ENCODE measurements around the gene PIP4K2A. TPM values are rescaled to one million over a fixed set of nuclear protein-coding genes. Genes with fewer than 3 reads are reported as not detected.

PIP4K2A gene
- total and polyA plus RNA-seq, 4 donors, result 7.3 to 42.2 (median 27.6) TPM

DNA sequence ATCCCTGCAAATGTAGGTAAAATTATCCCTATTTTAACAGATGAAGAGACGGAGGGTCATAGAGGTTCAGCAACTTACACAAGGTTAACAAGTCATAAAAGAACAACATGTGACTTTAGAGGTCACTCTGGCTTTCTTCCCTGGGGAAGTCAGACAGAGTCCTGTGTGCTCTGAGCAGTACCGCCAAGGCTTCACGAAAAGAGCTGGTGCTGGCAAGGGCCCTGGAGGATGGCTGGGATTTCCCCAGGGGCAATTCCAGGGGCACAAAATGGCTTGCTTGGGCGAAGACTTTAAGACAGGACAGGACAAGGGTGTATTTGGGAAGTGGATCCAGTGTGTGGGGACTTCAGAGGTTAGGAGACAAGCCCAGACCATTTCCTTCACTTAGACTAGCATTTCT lies 144.1 kb downstream of the PIP4K2A start:
- Histone ChIP-seq H3K27ac (ENCODE audit: low read depth in 1 of 2, low read length in 1 of 2) (peak overlapping the region in 1 of 2 donors; percentile 56), H3K9me3 (ENCODE audit: control insufficient read depth in 4 of 4, insufficient read depth in 3 of 4, low read length in 3 of 4) (peaks cover 0 to 2% (median 0%) of the 10 kb centered on the region in 4 donors), H3K4me1 (ENCODE audit: control insufficient read depth in 5 of 5, insufficient read depth in 5 of 5, low read length in 5 of 5) (no peaks in the 10 kb centered on the region), H3K4me3 (no peak overlapping the region), H3K36me3 (ENCODE audit: control insufficient read depth in 4 of 4, insufficient read depth in 4 of 4, low read length in 4 of 4) (peaks cover 0 to 17% (median 3%) of the 10 kb centered on the region in 4 donors), H3K9ac (ENCODE audit: insufficient read depth in 1 of 2, low read length in 2 of 2) (no peak overlapping the region), H3K27me3 (ENCODE audit: control insufficient read depth in 3 of 3, insufficient read depth in 3 of 3, low read length in 2 of 3) (no peaks in the 10 kb centered on the region)
- TF ChIP-seq, protein P1, sequence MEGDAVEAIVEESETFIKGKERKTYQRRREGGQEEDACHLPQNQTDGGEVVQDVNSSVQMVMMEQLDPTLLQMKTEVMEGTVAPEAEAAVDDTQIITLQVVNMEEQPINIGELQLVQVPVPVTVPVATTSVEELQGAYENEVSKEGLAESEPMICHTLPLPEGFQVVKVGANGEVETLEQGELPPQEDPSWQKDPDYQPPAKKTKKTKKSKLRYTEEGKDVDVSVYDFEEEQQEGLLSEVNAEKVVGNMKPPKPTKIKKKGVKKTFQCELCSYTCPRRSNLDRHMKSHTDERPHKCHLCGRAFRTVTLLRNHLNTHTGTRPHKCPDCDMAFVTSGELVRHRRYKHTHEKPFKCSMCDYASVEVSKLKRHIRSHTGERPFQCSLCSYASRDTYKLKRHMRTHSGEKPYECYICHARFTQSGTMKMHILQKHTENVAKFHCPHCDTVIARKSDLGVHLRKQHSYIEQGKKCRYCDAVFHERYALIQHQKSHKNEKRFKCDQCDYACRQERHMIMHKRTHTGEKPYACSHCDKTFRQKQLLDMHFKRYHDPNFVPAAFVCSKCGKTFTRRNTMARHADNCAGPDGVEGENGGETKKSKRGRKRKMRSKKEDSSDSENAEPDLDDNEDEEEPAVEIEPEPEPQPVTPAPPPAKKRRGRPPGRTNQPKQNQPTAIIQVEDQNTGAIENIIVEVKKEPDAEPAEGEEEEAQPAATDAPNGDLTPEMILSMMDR (IDR thresholded peaks at IDR 0.05; ENCODE audit: control extremely low read depth, extremely low read depth), result no peak
- ATAC-seq (ENCODE audit: insufficient read depth, low FRiP score), result no peak
- 80 to 87% methylated on average over 4 of the region's 4 CpGs for WGBS, 2 donors
- no peak for DNase-seq

DNA sequence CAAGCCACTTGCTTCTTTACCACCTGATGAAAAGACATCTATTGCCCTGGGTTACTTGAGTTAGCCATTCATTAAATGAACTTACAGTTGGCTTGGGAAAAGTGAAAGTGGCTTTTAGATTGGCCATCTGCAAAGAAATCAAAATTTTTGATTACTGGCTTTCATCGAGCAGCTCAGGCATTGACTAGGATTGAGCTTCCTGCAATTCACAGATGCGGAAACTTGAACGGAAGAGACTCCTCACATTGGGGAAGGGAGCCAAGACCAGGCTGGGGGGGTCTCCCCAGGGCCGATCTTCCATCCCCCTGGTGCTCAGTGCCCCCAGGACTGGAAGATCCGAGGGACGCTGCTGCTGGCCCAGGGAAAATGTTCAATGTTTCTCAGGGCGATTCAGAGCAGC lies 145.4 kb downstream of the PIP4K2A start:
- Histone ChIP-seq H3K9me3 (ENCODE audit: control insufficient read depth in 4 of 4, insufficient read depth in 3 of 4, low read length in 3 of 4) (peaks cover 0 to 2% (median 0%) of the 10 kb centered on the region in 4 donors), H3K36me3 (ENCODE audit: control insufficient read depth in 4 of 4, insufficient read depth in 4 of 4, low read length in 4 of 4) (peaks cover 0 to 17% (median 6%) of the 10 kb centered on the region in 4 donors), H3K27me3 (ENCODE audit: control insufficient read depth in 3 of 3, insufficient read depth in 3 of 3, low read length in 2 of 3) (no peaks in the 10 kb centered on the region), H3K27ac (ENCODE audit: low read depth in 1 of 2, low read length in 1 of 2) (no peak overlapping the region), H3K4me3 (no peak overlapping the region), H3K9ac (ENCODE audit: insufficient read depth in 1 of 2, low read length in 2 of 2) (no peak overlapping the region), H3K4me1 (ENCODE audit: control insufficient read depth in 5 of 5, insufficient read depth in 5 of 5, low read length in 5 of 5) (peaks cover 0 to 2% (median 0%) of the 10 kb centered on the region in 5 donors)
- no peak for DNase-seq
- 69 to 79% methylated on average over 7 of the region's 7 CpGs for WGBS, 2 donors
- no peak for ATAC-seq (ENCODE audit: insufficient read depth, low FRiP score)
- TF ChIP-seq, protein P1 (IDR thresholded peaks at IDR 0.05; ENCODE audit: control extremely low read depth, extremely low read depth), result no peak

DNA sequence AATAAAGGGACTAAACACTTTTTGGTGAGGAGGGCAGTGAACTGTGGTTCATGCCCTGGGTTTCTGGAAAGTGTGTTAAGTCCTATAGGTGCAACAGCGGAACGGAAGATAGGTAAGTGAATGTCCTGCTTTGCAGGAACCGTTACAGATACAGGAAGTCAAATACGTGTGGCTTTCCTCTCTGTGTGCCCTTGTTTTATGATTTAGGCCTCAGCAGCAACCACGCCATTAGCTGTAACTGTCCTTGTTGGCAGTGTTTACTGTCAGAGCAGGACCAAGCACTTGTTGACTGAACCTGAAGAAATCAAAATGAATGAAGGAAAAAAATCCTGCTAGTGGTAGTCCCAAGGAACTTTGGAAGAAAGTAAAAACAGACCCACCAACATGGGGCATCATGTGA lies 150.3 kb downstream of the PIP4K2A start:
- TF ChIP-seq, protein P1 (IDR thresholded peaks at IDR 0.05; ENCODE audit: control extremely low read depth, extremely low read depth), result no peak
- WGBS, 2 donors, result 35 to 70% methylated on average over 5 of the region's 5 CpGs
- DNase-seq, result no peak
- Histone ChIP-seq H3K9me3 (ENCODE audit: control insufficient read depth in 4 of 4, insufficient read depth in 3 of 4, low read length in 3 of 4) (no peaks in the 10 kb centered on the region), H3K27ac (ENCODE audit: low read depth in 1 of 2, low read length in 1 of 2) (no peak overlapping the region), H3K4me3 (no peak overlapping the region), H3K36me3 (ENCODE audit: control insufficient read depth in 4 of 4, insufficient read depth in 4 of 4, low read length in 4 of 4) (peaks cover 0 to 6% (median 3%) of the 10 kb centered on the region in 4 donors), H3K4me1 (ENCODE audit: control insufficient read depth in 5 of 5, insufficient read depth in 5 of 5, low read length in 5 of 5) (peaks cover 0 to 2% (median 0%) of the 10 kb centered on the region in 5 donors), H3K27me3 (ENCODE audit: control insufficient read depth in 3 of 3, insufficient read depth in 3 of 3, low read length in 2 of 3) (no peaks in the 10 kb centered on the region), H3K9ac (ENCODE audit: insufficient read depth in 1 of 2, low read length in 2 of 2) (no peak overlapping the region)
- no peak for ATAC-seq (ENCODE audit: insufficient read depth, low FRiP score)

DNA sequence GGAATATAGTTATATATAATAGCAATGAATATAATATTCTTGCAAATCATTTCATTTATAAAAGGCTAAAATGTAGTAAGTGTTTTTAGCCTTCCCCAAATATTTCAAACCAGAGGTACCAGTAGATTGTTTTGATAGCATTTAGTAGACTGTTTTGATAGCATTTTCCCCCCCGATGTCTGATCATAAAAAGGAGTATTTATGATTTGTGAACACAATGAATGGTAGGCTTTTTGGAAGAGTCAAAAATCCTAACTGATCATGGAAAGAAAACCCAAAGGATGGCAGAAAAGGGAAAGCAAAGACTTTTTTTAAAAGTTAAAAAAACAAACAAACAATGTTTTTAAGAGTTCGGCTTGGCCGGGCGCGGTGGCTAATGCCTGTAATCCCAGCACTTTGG lies 152.5 kb downstream of the PIP4K2A start:
- ATAC-seq (ENCODE audit: insufficient read depth, low FRiP score) (no peak), DNase-seq (no peak)
- no peaks in the 10 kb centered on the region for H3K9me3 ChIP-seq (ENCODE audit: control insufficient read depth in 4 of 4, insufficient read depth in 3 of 4, low read length in 3 of 4)
- TF ChIP-seq, protein P1 (IDR thresholded peaks at IDR 0.05; ENCODE audit: control extremely low read depth, extremely low read depth), result no peak
- no peak overlapping the region for H3K4me3 ChIP-seq
- H3K36me3 ChIP-seq (ENCODE audit: control insufficient read depth in 4 of 4, insufficient read depth in 4 of 4, low read length in 4 of 4), result peaks cover 0 to 6% (median 0%) of the 10 kb centered on the region in 4 donors
- 98 to 99% methylated on average over 5 of the region's 5 CpGs for WGBS, 2 donors
- H3K27ac ChIP-seq (ENCODE audit: low read depth in 1 of 2, low read length in 1 of 2), result no peak overlapping the region
- no peaks in the 10 kb centered on the region for H3K27me3 ChIP-seq (ENCODE audit: control insufficient read depth in 3 of 3, insufficient read depth in 3 of 3, low read length in 2 of 3)
- H3K9ac ChIP-seq (ENCODE audit: insufficient read depth in 1 of 2, low read length in 2 of 2), result no peak overlapping the region
- peaks cover 0 to 20% (median 0%) of the 10 kb centered on the region in 5 donors for H3K4me1 ChIP-seq (ENCODE audit: control insufficient read depth in 5 of 5, insufficient read depth in 5 of 5, low read length in 5 of 5)

Measured in lung (tissue), 12 donors.